H9 (cell line): Measurements from ENCODE around the gene PLK3. TPM values are rescaled to one million over a fixed set of nuclear protein-coding genes. Genes with fewer than 3 reads are reported as not detected.
A peak's percentile ranks its signal among the peaks of the same experiment; 100 is the strongest.

ENCODE experiments used
- DNase-seq: peaks from one replicate; pipeline ENCODE4 v3.0.0-alpha.2; 2017
- H2AFZ ChIP-seq: one replicate; pipeline ENCODE4 v1.6.1; 2013; ENCODE audit warnings: mild to moderate bottlenecking, low read length, control low read depth, moderate library complexity
- H2AK5ac ChIP-seq: 2 replicates; pipeline ENCODE4 v1.6.1; 2013; ENCODE audit warnings: low read length, control low read depth, mixed read lengths; ENCODE audit not compliant: insufficient read length
- H2BK120ac ChIP-seq: one replicate; pipeline ENCODE4 v1.6.1; 2013; ENCODE audit warnings: low read depth, mild to moderate bottlenecking, low read length, control low read depth, inconsistent platforms; ENCODE audit not compliant: poor library complexity, severe bottlenecking
- H2BK12ac ChIP-seq: 2 replicates; pipeline ENCODE4 v1.6.1; 2013; ENCODE audit warnings: low read length, control low read depth, mixed read lengths, low read depth; ENCODE audit not compliant: insufficient read length
- H2BK15ac ChIP-seq: 2 replicates; pipeline ENCODE4 v1.6.1; 2013; ENCODE audit warnings: low read depth, low read length, control low read depth
- H2BK20ac ChIP-seq: one replicate; pipeline ENCODE4 v1.6.1; 2013; ENCODE audit warnings: low read depth, mild to moderate bottlenecking, low read length, control low read depth, inconsistent platforms; ENCODE audit not compliant: poor library complexity, severe bottlenecking
- H2BK5ac ChIP-seq: 2 replicates; pipeline ENCODE4 v1.6.1; 2013; ENCODE audit warnings: low read length, control low read depth, mixed read lengths; ENCODE audit not compliant: insufficient read length
- H3K14ac ChIP-seq: 2 replicates; pipeline ENCODE4 v1.6.1; 2013; ENCODE audit warnings: low read length, control low read depth; ENCODE audit not compliant: insufficient read depth
- H3K18ac ChIP-seq: 2 replicates; pipeline ENCODE4 v1.6.1; 2013; ENCODE audit warnings: low read depth, mild to moderate bottlenecking, mixed read lengths, low read length, control low read depth; ENCODE audit not compliant: insufficient read length
- H3K23ac ChIP-seq: 2 replicates; pipeline ENCODE4 v1.6.1; 2013; ENCODE audit warnings: low read length, control low read depth, mixed read lengths, low read depth; ENCODE audit not compliant: insufficient read length
- H3K23me2 ChIP-seq: 2 replicates; pipeline ENCODE4 v1.6.1; 2013; ENCODE audit warnings: low read depth, mild to moderate bottlenecking, mixed read lengths, low read length, control low read depth; ENCODE audit not compliant: insufficient read length, poor library complexity, severe bottlenecking
- H3K27ac ChIP-seq: 2 replicates; pipeline ENCODE4 v1.5.1; 2013; ENCODE audit warnings: low read length, control low read depth, mixed read lengths, low read depth; ENCODE audit not compliant: insufficient read length
- H3K27me3 ChIP-seq: 2 replicates; pipeline ENCODE4 v1.6.1; 2013; ENCODE audit warnings: low read length, control low read depth, inconsistent platforms; ENCODE audit not compliant: insufficient read depth
- H3K4ac ChIP-seq: 2 replicates; pipeline ENCODE4 v1.6.1; 2013; ENCODE audit warnings: low read depth, mild to moderate bottlenecking, control low read depth, inconsistent platforms, low read length, moderate library complexity
- H3K4me1 ChIP-seq: 2 replicates; pipeline ENCODE4 v1.6.1; 2013; ENCODE audit warnings: low read length, control low read depth, inconsistent platforms; ENCODE audit not compliant: insufficient read depth
- H3K4me2 ChIP-seq: 2 replicates; pipeline ENCODE4 v1.6.1; 2013; ENCODE audit warnings: low read length, control low read depth, mixed read lengths; ENCODE audit not compliant: insufficient read length, insufficient read depth
- H3K56ac ChIP-seq: 2 replicates; pipeline ENCODE4 v1.6.1; 2013; ENCODE audit warnings: low read depth, mild to moderate bottlenecking, mixed read lengths, low read length, control low read depth; ENCODE audit not compliant: insufficient read length
- H3K79me1 ChIP-seq: 2 replicates; pipeline ENCODE4 v1.6.1; 2013; ENCODE audit warnings: low read depth, mild to moderate bottlenecking, moderate library complexity, low read length, control low read depth, inconsistent platforms; ENCODE audit not compliant: insufficient read depth, poor library complexity, severe bottlenecking
- H3K79me2 ChIP-seq: 2 replicates; pipeline ENCODE4 v1.6.1; 2013; ENCODE audit warnings: low read length, control low read depth, inconsistent platforms; ENCODE audit not compliant: insufficient read depth
- H3K9ac ChIP-seq: 2 replicates; pipeline ENCODE4 v1.6.1; 2013; ENCODE audit warnings: low read length, control low read depth, mixed read lengths; ENCODE audit not compliant: insufficient read length; ENCODE audit errors: extremely low read depth
- H3K9me3 ChIP-seq: one replicate; pipeline ENCODE4 v1.6.1; 2013; ENCODE audit warnings: low read depth, low read length, inconsistent platforms; ENCODE audit not compliant: control insufficient read depth
- H3T11ph ChIP-seq: one replicate; pipeline ENCODE4 v1.6.1; 2013; ENCODE audit warnings: mild to moderate bottlenecking, low read length, control low read depth, inconsistent platforms
- H4K20me1 ChIP-seq: one replicate; pipeline ENCODE4 v1.6.1; 2013; ENCODE audit not compliant: control insufficient read depth, insufficient read length, insufficient read depth
- H4K5ac ChIP-seq: 2 replicates; pipeline ENCODE4 v1.6.1; 2013; ENCODE audit warnings: low read depth, mild to moderate bottlenecking, mixed read lengths, low read length, control low read depth; ENCODE audit not compliant: insufficient read length
- H4K8ac ChIP-seq: replicated peaks from 2 replicates; pipeline ENCODE4 v1.6.1; 2013; ENCODE audit warnings: low read length, control low read depth, mixed read lengths, low read depth; ENCODE audit not compliant: insufficient read length
- H4K91ac ChIP-seq: 2 replicates; pipeline ENCODE4 v1.6.1; 2013; ENCODE audit warnings: low read depth, mild to moderate bottlenecking, moderate library complexity, mixed read lengths, low read length, control low read depth; ENCODE audit not compliant: insufficient read length
- H3K27ac Mint-ChIP-seq, 3 experiments: 2 replicates in 2 of 3; 3 replicates in 1 of 3; pipeline ENCODE4 v1.8.0; 2020 to 2021; ENCODE audit warnings: mixed read lengths in 3 of 3, mild to moderate bottlenecking in 1 of 3, moderate library complexity in 1 of 3
- H3K27me3 Mint-ChIP-seq: 2 replicates; pipeline ENCODE4 v1.8.0; 2021; ENCODE audit warnings: low read depth, mild to moderate bottlenecking, moderate library complexity, mixed read lengths
- H3K36me3 Mint-ChIP-seq, 3 experiments: 2 replicates in 2 of 3; 3 replicates in 1 of 3; pipeline ENCODE4 v1.8.0; 2020 to 2021; ENCODE audit warnings: low read depth in 3 of 3, mixed read lengths in 3 of 3; ENCODE audit not compliant: insufficient read depth in 1 of 3
- H3K4me1 Mint-ChIP-seq, 2 experiments: 2 replicates each; pipeline ENCODE4 v1.8.0; 2020; ENCODE audit warnings: mixed read lengths in 2 of 2
- H3K4me3 Mint-ChIP-seq, 2 experiments: 2 replicates in 1 of 2; 3 replicates in 1 of 2; pipeline ENCODE4 v1.8.0; 2020 to 2021; ENCODE audit warnings: mild to moderate bottlenecking in 2 of 2, mixed read lengths in 2 of 2, moderate library complexity in 1 of 2
- H3K9me3 Mint-ChIP-seq, 2 experiments: 2 replicates in 1 of 2; 3 replicates in 1 of 2; pipeline ENCODE4 v1.8.0; 2020; ENCODE audit warnings: mild to moderate bottlenecking in 2 of 2, mixed read lengths in 2 of 2, moderate library complexity in 1 of 2
- CTCF ChIP-seq: fragments of 200-600 bp; sonication (generic); conservative IDR thresholded peaks from 3 replicates; pipeline ENCODE4 v1.8.0; 2021; ENCODE audit warnings: antibody characterized with exemption, mild to moderate bottlenecking
- WGBS: extraction: QIAGEN DNeasy Blood & Tissue Kit; methylation state at CpG from one replicate; pipeline ENCODE4 v1.1.7; 2013; ENCODE audit warnings: missing lambda C conversion rate, low lambda C conversion rate, mixed read lengths; ENCODE audit not compliant: insufficient read length; ENCODE audit errors: extremely low coverage; 5-methylcytosine and 5-hydroxymethylcytosine counted together
- total RNA-seq: library from RNA; stranded (reverse); gene quantifications from 2 replicates; pipeline ENCODE4 v1.2.1, GENCODE V29; 2021

PLK3 gene
- total RNA-seq, 1 experiment from 2014 or later: 14.7 TPM

DNA sequence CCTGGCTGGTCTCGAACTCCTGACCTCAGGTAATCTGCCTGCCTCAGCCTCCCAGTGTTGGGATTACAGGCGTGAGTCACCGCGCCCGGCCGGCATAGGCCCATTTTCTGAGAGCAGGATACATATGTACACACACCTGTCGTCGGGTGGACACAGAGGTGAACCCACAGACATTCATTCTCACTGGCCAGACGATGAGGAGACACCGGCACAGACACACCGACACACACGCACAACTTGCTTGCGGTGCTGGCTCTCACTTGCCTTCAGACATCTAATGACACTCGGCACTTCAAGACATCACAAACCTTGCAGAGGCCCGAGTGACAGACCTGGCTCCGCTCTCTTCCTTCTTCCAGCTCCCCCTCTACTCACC is 42.3 kb downstream of the PLK3 start:
- H4K91ac ChIP-seq: no peak overlapping the region
- no peak overlapping the region for H2BK15ac ChIP-seq
- H2AFZ ChIP-seq: no peak overlapping the region
- no peaks in the 10 kb centered on the region for H3K79me1 ChIP-seq
- Mint-ChIP-seq H3K27me3 (peaks cover 18% of the 10 kb centered on the region), H3K4me3 (peak overlapping the region; percentile 68 to 80), H3K27ac (no peak overlapping the region), H3K36me3 (no peaks in the 10 kb centered on the region), H3K4me1 (peaks cover 3% of the 10 kb centered on the region in 2 experiments; a peak in 2 of 4 replicates), H3K9me3 (no peaks in the 10 kb centered on the region)
- peaks cover 2% of the 10 kb centered on the region; the same call in 1 of the 2 replicates for H3K27me3 ChIP-seq
- H2BK5ac ChIP-seq: no peak overlapping the region
- H4K5ac ChIP-seq: no peak overlapping the region
- no peak overlapping the region for H2AK5ac ChIP-seq
- no peak overlapping the region; the same call in 1 of the 2 replicates for H3K14ac ChIP-seq
- H3T11ph ChIP-seq: no peak overlapping the region
- H2BK20ac ChIP-seq: no peak overlapping the region
- no peaks in the 10 kb centered on the region for H3K4me1 ChIP-seq
- no peaks in the 10 kb centered on the region for H3K79me2 ChIP-seq
- peak; percentile 30 for DNase-seq
- H3K4me2 ChIP-seq: peak overlapping the region; percentile 43
- no peaks in the 10 kb centered on the region for H3K9me3 ChIP-seq
- no peaks in the 10 kb centered on the region for H4K20me1 ChIP-seq
- H2BK120ac ChIP-seq: no peak overlapping the region
- no peak overlapping the region for H3K23ac ChIP-seq
- H3K9ac ChIP-seq: no peak overlapping the region
- no CpG with 5 or more reads among the region's 16 CpGs for WGBS
- peaks cover 11% of the 10 kb centered on the region for H3K23me2 ChIP-seq
- no peak overlapping the region for H2BK12ac ChIP-seq
- H3K27ac ChIP-seq: no peak overlapping the region
- no peak overlapping the region for H3K18ac ChIP-seq
- H3K4ac ChIP-seq: no peak overlapping the region
- no peak overlapping the region for H3K56ac ChIP-seq
- no peak for TF ChIP-seq CTCF
- no peak overlapping the region for H4K8ac ChIP-seq
